NCI-H69 (cell line): ENCODE measurements around the gene CDH3.
A peak's percentile ranks its signal among the peaks of the same experiment; 100 is the strongest.

Experiments
- DNase-seq: peaks from one replicate; lab custom pipeline; 2025; lab: John Stamatoyannopoulos, UW

Gene CDH3

DNA sequence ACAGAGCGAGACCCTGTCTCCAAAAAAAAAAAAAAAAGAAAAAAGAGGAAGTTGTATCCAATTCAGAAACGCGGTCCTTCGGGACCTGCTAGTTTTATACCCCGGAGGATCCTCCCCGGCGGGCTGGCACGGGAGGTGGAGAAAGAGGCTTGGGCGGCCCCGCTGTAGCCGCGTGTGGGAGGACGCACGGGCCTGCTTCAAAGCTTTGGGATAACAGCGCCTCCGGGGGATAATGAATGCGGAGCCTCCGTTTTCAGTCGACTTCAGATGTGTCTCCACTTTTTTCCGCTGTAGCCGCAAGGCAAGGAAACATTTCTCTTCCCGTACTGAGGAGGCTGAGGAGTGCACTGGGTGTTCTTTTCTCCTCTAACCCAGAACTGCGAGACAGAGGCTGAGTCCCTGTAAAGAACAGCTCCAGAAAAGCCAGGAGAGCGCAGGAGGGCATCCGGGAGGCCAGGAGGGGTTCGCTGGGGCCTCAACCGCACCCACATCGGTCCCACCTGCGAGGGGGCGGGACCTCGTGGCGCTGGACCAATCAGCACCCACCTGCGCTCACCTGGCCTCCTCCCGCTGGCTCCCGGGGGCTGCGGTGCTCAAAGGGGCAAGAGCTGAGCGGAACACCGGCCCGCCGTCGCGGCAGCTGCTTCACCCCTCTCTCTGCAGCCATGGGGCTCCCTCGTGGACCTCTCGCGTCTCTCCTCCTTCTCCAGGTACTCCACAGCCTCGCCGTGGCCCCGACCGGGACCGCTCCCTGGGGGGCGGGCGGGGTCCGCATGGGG, at the start of gene CDH3:
Gene CDH3 (plus strand): TSS at position 596 of the 779 bp plus-strand sequence. CDS start 70 bp downstream, at position 666.
- DNase-seq, result peak; percentile 70

DNA sequence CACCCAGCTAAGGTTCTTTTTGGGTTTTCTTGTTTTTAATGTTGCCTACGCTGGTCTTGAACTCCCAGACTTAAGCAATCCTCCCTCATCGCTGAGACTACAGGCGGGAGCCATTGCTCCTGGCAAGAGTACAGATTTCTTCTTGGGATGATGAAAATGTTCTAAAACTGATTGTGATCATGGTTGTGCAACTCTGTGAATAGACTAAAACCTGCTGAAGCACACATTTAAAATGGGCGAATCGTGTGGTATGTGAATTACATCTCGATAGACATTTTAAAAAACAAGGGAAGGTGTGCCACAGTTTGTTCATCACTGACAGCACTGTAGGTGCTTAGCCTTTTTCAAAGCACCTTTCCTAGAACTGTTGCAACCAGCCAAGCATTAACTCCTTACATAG, 48.8 kb upstream of the CDH3 start:
- no peak for DNase-seq

DNA sequence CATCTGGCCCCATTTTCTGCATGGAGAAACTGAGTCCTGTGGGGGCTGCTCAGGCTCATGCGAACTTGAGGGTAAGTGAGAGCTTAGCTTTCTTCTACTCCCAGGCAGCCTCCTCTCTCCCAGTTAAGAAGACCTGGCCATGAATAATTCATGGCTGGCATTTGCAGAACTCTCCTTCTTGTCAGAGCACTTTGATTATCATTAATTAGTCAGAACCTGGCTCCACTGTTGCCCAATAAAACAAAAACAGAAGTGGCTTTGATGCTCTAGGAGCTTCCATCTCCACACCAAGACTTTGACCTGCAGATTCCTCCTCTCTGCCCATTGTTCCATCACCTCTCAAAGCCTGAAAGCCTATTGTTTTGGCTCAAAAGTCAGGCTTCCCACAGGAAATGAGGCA, 45.5 kb upstream of the CDH3 start:
- DNase-seq, result no peak

DNA sequence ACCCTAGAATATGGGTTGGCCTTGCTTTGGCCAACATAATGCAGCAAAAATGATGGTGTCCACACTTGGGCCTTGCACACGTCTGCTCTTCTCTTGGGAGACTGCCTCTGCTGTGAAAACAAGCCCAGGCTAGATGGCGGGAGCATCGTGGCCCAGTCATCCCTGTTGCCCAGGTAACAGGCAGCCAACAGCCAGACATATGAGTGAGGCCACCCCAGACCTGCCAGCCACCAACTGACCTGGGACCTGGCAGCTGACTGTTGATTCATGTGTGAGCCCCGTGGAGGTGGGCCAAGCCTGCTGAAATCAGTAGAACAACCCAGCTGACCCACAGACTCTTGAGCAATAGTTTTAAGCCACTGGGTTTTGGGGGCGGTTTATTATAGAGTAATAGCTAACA, 39.4 kb upstream of the CDH3 start:
- no peak for DNase-seq

DNA sequence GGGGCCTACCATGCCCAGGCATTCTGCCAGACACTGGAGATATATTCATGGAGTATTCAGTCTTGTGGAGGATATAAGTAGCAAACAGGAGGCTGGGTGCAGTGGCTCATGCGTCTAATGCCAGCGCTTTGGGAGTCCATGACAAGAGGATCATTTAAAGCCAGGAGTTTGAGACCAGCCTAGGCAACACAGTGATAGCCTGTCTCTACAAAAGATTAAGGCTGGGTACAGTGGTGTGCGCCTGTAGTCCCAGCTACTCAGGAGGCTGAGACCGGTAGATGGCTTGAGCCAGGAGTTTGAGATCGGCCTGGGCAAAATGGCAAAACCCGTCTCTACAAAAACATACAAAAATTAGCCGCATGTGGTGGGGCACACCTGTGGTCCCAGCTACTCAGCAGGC, 37.7 kb upstream of the CDH3 start:
- peak; percentile 3 for DNase-seq

DNA sequence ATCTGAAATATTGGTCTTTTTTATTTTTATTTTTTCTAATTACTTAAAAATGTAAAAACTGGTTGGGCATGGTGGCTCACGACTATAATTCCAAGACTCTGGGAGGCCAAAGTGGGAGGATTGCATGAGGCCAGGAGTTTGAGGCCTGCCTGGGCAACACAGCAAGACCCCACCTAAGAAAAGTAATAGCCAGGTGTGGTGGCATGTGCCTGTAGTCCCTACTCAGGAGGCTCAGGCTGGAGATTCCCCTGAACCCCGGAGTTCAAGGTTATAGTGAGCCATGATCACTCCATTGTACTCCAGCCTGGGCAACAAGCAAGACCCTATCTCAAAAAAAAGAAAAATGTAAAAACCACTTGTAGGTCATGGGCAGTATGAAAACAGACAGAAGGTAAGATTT, 36.8 kb upstream of the CDH3 start:
- DNase-seq, result no peak

DNA sequence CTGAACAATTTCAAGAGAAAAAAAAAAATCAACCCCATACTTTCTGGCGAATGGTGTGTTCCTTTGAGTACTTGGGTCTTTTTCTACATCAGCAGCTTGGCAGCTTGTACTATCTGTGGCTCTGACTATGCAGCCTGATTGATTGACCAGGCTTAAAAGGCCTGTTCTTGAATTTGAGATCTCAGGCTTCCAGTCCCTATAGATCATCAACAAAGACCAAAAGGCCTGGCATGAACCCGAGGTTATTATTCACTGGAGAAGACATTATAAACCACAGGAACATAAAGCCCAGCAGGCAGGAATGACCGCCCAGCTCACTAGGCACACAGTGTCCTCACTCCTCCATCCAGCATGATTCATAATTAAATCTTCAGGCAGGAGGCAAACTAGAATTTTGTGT, 32.1 kb upstream of the CDH3 start:
- no peak for DNase-seq

DNA sequence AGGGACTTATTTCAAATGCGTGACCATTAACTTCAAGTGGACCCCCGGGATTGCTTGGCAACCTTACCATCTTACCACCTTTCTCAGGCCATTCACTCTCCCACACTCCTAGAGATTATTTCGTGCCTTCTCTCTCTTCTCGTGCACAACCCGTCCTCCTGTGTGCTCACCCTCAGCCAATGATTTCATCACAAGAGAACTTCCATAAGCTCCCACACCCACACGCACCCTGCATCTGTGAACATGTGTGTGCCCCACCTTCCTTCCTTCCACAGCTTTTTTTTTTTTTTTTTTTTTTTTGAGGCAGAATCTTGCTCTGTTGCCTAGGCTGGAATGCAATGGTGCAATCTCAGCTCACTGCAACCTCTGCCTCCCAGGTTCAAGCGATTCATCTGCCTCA, 27.4 kb upstream of the CDH3 start:
- DNase-seq, result no peak

DNA sequence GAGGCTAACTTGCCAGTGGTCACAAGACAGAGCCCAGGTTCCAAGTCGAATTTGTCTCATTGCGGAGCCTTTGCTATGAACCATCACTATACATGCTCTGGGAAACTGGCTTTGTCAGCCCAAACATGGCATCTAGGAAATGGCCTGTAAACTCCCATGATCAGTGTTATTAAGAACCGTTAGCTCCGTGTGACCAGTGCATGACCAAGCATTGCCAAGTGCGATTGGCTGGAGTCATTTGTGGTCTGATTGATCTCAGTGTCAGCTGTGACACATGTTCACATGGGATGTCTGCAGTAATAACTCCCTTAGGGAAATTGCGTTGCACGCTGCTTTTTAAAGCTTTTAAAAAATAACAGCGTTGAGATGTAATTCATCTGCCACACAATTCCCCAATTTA, 18.6 kb upstream of the CDH3 start:
- DNase-seq, result no peak

DNA sequence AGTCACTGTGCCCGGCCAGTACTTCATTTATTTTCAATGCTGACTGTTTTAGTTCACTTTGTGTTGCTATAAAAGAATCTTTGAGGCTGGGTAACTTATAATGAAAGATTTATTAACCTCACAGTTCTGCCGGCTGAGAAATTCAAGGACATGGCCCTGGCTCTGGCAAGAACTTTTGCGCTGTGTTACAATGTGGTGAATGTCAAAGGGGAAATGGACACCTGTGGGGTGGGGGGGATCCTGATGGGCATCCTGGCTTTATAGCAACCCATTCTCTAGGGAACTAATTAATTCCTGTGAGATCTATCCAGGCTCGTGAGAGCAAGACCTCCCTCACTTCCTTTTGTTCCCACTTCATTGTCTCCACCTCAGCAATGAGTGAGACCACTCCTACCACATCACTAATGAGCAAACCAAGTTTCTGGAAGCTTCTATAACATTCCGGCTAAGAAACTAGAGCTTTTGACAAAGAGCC, 17.1 kb upstream of the CDH3 start:
- peak; percentile 1 for DNase-seq

DNA sequence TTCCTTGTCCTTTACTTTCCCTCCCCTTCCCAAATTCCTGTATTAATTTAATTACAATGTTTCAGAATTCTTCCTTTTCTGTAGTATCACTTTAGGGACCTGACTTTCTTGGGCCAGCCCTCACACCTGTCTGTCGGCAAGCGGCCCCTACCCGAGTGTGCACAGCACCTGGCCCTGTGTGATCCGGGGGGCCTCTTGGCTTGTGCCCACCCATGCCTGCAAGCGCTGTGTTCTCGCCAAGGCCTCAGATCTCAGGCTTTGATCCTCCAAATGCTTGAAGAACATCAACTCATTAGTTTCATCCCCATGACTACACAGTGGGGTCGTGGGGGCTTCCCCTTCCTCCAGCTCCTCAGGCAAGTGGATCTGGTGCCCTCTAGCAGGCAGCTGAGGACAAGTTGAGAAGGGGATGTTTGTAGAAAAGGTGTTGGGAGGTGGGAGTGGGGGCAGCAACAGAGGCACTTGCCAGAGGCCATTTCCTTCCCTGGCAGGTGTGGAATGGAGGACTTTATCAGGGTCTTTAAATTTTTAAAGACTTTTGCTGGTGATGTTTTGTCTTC, 15.7 kb upstream of the CDH3 start:
- DNase-seq, result no peak

DNA sequence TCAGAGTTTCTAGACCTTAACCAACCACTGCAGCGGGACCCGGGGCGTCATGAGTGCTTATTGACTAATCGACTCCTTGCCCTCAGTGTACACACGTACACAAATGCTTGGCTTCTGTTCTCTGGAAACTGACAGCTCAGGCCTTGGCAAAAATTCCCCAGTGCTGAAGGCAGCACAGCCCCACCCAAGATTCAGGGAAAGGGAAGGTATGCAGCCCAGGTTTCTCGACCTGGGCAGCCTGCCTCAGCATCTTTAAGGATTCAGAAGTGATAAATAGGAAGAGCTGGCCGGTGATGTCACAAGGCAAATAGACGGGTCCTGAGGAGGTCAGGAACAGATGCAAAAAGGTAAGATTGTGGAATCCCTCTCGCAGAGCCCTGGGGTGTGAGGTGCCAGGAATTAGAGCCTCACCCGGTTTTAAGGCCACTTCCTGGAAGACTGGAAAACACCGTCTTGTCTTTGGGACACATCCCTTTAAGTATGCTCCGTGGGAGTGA, 9.0 kb upstream of the CDH3 start:
- DNase-seq, result no peak

DNA sequence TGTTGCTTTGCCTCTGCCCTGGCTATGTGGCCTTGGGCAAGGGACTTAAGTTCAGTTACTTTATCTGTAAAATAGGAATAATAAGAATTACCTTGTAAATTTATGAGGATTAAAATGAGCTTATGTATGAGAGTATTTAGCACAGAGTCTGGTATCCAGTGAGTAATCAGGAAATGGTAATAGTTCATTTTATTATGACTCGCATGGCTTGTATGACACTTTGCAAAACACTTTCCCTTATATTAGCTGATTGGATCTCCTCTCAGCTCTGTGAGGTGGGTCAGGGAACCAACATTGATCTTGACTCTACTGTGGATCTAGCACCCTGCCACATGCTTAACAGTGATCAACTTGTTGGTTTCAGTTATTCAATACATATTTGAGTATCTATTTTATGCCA, 8.3 kb upstream of the CDH3 start:
- DNase-seq, result no peak

DNA sequence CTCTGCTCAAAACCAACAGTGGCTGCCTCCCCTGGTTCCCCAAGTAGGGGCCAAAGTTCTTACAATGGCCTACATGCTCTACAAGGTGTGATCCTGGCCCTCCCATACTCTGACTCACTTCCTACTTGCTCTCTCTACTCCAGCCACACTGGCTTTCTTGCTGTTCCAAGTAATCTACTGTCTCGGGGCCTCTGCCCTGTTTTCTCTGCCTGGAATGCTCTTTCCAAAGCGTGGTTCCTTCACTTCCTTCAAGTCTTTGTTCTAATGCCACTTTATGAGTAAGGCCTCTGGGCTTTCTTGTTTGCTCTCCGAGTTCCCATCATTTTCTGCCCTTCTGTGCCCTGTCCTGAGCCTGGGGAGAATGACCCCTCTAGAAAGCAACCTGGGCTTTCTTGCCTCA, 4.1 kb upstream of the CDH3 start:
- no peak for DNase-seq

DNA sequence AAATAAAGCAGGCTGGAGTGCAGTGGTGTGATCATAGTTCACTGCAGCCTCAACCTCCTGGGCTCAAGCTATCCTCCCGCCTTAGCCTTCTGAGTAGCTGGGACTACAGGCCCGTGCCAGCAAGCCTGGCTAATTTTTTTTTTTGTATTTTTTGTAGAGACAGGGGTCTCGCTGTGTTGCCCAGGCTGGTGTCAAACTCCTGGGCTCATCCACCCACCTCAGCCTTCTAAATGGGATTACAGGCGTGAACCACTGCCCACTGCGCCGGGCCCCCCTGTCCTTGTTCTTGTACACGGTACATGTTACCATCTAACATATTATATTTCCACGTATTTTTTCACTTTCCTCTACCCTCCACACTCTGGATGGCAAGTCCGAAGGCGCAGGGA, 3.1 kb upstream of the CDH3 start:
- no peak for DNase-seq

DNA sequence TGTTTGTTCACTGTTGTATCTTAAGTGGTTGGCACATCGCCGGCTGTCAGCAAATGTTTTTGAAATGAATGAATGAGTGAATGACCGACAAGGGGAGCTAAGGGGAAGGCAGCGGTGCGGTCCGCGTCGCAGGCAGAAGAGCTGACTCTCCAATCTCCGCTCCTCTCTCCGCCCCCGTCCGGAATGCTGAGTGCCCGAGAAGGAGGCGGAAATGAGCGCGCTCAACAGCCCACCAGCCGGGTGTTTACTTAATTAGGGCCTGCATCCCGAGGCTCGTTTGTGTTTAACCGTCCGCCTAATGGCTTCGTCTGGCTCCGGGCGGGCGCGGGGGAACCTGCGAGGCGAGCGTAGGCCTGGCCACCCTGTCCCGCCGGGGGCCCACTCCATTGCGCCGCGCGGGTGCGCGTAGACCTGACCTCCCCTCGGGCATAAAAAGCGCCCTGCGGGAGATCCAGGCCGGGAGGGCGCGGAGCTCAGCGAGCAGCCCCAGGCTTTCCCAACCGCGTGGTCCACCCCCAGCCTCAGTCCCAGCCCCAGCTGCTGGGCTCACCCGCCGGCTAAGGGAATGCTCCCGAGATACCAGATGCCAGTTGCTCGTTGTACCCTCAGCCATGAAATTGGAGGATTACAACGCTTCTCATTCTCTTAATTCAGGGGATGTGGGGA, 2.5 kb upstream of the CDH3 start:
- peak; percentile 75 for DNase-seq

DNA sequence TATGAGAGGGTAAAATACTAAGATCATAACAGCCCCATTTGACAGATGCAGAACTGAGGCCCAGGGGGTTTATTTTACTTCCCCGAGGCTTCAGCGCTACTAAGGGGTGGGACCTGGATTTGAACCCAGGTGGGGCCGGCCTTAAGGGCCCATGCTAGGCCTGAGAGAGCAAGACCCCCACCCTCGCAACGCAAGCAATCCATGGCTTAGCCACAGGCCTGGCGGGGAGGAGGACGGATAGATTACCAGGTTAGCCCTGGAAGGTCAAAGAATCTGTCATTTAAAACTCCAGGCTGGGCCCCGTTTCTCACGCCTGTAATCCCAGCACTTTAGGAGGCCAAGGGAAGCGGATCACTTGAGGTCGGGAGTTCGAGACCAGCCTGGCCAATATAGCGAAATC, 1.9 kb upstream of the CDH3 start:
- no peak for DNase-seq

DNA sequence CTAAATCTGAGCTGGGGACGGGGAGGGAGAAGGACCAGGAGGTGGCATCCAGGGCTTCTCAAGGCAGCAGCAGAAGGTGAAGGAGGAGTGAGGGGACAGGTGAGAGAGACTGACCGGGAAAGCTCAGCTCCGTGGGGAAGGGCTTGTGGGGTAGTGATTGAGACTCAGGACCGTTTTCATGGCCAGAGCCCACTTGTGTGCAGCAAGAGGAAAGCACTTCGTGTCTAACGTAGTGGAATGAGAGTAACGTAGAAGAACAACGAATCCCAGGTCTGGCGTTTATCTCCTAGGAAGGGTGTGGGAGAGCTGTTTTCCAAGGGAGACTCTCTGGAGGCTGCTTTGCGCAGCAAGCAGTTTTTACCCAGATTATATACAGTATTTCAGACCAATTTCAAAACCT, 1.3 kb upstream of the CDH3 start:
- no peak for DNase-seq

DNA sequence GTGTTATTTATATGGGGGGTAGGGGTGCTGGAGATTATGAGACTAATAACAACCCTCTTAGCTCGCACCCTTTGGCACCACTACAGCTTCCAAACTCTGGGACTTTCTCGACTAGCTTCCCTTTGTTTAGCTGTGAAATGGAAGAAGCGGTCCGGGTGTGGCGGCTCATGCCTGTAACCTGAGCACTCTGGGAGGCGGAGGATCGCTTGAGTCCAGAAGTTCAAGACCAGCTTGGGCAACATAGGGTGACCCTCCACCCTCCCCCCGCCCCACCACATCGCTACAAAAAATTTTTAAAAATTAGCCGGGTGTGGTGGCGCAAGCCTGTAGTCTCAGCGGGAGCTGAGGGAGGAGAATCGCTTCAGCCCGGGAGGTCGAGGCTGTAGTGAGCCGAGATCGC, 814 bp upstream of the CDH3 start:
- DNase-seq, result peak; percentile 46

DNA sequence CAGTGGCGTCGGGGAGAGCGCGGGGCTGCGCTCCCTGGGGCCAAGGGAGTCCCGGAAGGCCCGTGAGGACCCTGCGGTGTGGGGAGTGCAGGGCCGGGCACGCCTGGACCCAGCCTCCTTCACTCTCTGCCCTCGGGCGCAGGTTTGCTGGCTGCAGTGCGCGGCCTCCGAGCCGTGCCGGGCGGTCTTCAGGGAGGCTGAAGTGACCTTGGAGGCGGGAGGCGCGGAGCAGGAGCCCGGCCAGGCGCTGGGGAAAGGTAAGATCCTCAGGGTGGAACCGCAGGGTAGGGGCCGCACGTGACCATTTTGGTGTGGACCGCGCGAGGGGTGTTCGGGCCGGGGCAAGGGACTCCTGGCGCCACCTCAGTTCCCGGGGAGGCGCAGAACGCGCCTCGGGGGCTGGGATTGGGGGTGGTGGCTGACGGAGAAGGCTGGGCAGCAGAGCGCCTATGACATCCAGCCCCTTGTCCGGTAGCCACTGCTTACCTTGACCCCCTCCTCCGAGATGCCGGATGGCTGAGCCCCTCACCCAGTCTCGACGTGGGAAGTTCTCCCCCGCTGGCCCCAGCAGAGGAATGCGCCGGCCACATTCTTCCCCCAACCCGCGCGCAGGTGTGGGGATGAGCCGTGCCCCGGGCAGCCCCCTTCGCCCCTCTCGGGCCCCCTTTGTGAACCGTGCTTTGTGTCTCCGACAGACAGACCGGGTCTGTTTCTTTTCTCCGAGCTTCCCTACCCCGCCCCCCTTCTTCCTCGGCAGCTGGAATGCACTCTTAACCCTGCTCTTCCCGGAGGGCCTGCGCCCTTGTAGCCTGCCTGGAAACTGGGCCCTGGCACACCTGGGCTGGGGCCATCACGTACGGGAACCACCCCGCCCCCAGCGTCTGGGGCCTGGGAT, 631 bp downstream of the CDH3 start:
- DNase-seq, result peak; percentile 46

DNA sequence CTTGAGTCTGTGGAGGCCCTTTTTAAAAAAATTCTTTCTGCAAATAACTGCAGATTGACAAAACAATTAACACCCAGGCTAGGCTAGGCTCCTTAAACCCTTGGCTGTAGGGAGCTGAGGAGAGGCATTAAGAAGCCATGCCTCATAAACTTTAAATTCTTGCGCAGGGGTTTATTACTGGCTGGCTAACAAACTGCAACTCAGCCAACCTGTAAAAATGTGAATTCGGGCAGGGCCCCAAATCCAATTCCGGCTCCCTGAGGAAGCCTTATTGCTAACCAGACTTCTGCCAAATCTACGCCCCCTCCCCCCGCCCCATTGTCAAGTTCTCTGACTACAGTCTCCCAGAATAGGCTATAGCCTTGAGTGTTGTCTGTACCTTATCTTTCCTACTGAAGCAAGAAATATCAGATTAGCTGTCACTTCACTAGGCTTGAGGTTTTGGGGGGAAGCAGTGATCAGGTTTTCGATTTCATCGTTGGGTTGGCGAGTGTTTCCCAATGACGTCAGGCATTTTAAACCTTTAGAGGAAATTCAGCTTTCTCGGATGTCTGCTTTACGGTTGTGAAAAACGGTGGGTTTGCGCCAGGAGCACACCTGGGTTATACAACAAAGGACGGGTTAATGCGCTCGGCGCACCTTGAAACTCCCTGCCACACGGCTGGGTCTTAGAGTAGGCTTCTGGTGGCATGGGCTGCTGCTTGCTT, 2.0 kb downstream of the CDH3 start:
- no peak for DNase-seq

DNA sequence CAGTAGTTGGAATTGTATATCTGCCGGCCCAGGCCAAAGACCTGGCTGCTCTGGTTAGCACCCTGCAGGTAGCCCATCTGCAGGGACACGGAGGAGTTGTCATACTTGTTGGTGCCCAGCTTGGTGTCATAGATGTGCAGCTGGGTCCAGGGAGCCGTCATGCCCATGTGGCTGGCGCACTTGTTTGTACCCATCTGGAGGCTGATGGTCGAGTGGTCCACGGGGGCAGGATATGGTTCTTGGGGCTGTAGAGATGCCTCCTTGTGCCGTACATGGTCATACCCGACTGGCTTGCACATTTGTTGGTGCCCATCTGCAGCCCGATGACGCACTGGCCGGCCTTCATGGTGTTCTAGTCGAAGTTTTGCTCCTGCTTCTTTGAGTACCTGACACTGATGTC, 6.0 kb downstream of the CDH3 start:
- no peak for DNase-seq
